Globus pallidus (tissue), 1 donor: Measurements from ENCODE around the gene PTCH2.
A peak's percentile ranks its signal among the peaks of the same experiment; 100 is the strongest.

ENCODE experiments used
- DNase-seq: peaks from one replicate; pipeline ENCODE4 v3.0.0-alpha.2; 2015; ENCODE audit warnings: low spot score

PTCH2 gene, protein sequence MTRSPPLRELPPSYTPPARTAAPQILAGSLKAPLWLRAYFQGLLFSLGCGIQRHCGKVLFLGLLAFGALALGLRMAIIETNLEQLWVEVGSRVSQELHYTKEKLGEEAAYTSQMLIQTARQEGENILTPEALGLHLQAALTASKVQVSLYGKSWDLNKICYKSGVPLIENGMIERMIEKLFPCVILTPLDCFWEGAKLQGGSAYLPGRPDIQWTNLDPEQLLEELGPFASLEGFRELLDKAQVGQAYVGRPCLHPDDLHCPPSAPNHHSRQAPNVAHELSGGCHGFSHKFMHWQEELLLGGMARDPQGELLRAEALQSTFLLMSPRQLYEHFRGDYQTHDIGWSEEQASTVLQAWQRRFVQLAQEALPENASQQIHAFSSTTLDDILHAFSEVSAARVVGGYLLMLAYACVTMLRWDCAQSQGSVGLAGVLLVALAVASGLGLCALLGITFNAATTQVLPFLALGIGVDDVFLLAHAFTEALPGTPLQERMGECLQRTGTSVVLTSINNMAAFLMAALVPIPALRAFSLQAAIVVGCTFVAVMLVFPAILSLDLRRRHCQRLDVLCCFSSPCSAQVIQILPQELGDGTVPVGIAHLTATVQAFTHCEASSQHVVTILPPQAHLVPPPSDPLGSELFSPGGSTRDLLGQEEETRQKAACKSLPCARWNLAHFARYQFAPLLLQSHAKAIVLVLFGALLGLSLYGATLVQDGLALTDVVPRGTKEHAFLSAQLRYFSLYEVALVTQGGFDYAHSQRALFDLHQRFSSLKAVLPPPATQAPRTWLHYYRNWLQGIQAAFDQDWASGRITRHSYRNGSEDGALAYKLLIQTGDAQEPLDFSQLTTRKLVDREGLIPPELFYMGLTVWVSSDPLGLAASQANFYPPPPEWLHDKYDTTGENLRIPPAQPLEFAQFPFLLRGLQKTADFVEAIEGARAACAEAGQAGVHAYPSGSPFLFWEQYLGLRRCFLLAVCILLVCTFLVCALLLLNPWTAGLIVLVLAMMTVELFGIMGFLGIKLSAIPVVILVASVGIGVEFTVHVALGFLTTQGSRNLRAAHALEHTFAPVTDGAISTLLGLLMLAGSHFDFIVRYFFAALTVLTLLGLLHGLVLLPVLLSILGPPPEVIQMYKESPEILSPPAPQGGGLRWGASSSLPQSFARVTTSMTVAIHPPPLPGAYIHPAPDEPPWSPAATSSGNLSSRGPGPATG

DNA sequence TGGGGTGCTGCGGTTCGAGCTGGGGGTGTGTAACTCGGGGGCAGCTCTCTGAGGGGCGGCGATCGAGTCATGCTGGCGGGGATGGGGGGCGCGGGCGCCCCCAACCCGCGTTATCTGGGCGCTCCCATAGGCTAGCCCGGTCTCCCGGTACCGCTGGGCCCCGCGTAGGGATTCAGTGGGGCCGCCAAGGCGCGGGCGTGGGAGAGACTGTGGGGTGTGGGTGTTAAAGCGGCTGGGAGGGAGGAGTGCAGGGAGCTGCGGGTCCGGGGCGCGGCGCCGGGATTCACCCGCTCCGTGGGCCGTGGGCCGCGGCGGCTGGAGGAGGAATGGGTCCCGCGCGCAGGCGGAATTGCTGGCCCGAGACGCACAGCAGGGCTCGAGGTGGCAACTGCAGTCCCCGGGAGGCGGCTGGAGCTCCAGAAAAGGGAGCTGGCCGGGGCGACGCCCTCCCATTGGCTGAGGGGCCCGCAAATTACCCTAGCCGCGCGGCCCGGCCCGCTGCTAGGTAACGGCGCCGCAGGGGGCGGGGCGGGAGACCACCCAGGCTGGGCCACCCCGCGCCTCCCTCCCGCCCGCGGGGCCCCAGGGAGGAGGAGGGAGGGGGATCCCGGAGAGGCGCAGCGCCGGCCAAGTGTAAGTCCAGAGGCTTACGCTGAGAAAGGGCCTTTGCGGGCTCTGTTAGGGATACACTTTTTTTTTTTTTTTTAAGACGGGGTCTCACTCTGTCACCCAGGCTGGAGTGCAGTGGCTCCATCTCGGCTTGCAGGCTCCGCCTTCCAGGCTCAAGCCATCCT, at the start of gene PTCH2:
TSS of gene PTCH2 (minus strand) at position 392 of the 794 bp plus-strand sequence. CDS start at position 71, 321 bp downstream.
- DNase-seq: peak; percentile 59

GRCh38 chr1:44890007-44890406, 47.0 kb upstream of the PTCH2 start:
- no peak for DNase-seq

DNA sequence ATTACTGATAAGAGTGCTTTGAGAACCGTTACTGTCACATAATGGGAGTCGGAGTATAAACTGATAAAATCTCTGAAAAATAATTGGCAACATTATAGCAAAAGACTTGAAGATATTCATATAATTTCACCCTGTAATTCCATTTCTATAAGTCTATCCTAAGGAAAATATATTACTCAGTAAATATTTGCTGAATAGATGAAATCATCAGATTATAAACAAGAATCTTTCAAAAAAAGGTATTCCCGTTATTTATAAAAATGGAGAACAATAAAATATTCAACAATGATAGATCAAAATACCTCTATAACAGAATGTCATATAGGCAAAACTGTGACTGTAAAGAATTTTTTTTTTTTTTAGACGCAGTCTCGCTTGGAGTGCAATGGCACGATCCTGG, 42.4 kb upstream of the PTCH2 start:
- no peak for DNase-seq

DNA sequence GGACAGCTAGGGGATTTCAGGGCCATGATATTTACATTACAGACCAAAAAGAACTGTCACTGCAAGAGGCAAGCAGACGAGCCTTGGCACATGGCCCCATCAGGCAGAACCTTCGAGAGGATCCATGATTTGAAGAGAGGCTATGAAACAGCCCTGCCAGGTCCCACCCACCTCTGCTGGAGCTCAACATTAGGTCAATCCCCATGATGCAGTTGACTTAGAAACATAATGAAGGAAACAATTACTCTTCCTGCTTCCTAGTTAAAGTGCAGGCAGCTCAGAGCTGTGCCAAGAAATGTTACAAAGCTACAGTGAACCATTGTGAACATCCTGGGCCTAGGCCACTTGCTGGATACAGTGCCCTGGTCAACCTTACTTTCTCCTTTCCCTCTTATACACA, 41.7 kb upstream of the PTCH2 start:
- peak; percentile 49 for DNase-seq

DNA sequence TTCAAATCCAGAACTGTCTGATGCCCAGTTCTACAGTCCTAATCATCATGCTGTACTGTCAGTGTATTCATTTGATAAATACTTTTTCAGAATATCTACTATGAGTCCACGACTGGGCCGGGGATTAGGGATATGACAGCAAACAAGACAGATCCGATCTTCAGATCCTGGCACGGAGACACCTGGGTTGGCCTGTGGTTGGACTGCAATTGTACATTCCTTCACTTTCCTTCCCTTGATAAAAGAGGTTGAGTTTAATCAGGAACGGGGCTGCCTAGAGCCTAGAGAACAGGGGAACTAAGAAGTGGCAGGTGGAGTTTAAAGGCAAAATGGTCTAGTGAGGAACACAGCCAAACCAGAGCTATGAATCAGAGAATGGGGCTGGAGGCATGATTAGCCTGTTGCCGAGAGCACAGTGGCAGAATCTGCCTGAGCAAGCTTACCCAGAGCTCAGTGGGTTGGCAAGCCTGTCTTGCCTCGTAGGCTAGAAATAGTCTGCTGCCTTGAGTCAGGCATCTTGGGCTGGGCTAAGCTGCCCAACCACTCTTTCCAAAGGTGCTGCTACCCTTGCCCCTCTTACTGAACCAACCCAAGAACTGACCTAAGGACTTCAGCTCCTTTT, 38.1 kb upstream of the PTCH2 start:
- DNase-seq: peak; percentile 8

DNA sequence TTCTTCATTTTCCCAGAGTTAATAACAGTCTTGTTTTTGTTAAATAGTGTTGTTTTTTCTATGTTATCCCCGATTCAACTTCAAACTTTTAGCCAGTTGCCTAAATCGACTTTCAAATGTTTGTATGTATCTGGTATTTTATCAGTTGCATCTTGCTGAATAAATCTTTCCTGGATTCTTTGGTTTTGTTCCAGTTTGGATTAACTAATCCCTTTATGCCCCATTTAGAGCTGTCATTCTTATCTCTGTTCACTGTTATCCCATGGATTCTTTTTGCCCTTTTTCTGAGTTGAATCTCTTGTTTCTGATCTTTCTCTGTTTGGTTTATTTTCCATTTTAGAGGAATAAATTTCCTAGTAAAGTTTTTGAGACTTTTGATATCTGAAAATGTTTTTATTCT, 31.1 kb upstream of the PTCH2 start:
- DNase-seq: no peak

DNA sequence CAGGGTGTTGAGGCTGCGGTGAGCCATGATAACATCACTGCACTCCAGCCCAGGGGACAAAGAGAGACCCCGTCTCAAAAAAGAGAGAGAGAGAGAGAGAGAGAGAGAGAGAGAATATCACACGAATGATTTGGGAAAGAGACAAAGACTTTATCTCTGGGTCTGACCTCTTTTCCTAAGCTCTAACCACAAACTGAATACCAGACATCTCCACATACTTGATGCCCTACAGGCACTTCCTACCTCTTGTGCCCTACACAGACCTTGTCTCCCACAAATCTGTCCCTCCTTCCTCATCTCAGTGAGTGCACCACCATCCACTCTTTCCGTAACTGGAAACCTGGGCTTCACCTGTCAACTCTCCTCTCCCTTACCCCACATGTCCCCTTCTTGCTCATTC, 27.0 kb upstream of the PTCH2 start:
- DNase-seq: no peak

- DNase-seq: no peak
Measured at GRCh38 chr1:44867801-44868200, 24.7 kb upstream of the PTCH2 start.

DNA sequence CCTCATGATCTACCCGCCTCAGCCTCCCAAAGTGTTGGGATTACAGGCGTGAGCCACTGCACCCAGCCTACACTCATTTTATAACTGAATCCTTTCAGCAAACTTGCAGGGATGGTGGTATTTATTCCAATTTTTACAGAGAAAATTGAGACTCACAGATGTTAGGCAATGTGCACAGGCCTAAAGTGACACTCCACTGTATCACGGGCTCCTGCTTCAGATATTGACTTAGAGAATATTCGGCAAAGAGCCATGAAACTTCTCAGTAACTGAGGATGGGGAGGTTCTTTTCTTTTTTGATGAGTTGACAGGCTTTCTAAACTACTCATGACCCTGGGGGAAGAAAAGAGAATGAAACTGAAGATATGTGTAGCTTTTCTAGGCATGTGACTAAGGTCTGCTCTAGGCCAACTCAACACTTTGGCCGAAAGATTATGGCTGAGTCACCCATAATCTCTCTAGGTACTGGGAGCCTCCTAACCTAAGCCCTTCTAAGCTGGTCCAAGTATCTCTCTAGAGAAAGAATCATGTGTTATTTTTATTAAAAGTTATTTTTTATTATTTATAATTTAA, 19.9 kb upstream of the PTCH2 start:
- no peak for DNase-seq

GRCh38 chr1:44860891-44861425, 17.9 kb upstream of the PTCH2 start:
- DNase-seq: no peak

DNA sequence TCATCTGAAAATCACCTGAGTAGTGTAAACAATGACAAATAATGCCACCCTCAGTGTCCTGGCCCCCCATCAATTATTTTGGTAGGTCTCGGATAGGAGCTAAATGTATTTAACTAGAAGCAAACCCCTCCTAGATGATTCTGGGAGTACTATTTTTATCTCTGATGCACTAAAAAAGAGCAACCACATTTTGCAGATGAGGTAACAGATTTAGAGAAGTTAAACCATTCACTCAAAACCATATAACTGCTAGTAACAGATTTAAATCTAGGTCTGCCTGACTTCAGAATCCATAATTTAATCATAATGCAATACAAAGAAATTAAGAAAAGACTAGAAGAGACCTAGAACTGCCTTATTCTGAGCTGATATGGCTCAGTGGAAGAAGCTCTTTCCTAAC, 17.3 kb upstream of the PTCH2 start:
- no peak for DNase-seq

DNA sequence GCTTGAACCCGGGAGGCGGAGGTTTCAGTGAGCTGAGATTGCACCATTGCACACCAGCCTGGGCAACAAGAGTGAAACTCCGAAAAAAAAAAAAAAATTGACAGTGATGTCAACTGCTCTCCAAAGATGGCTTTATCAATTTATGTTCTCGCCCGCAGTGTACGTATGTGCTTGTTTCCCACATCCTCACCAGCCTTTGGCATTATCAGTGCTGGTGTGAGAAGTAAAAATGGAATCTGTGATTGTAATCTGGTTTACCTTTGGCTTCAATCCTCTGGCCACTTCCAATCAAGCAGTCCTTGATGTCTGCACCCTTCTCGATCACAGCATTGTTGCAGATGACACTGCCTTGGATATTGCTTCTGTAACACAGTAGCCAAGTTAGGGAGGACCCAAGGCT, 14.4 kb upstream of the PTCH2 start:
- DNase-seq: no peak

- DNase-seq: no peak
Measured at GRCh38 chr1:44855742-44856141, 12.7 kb upstream of the PTCH2 start.

DNA sequence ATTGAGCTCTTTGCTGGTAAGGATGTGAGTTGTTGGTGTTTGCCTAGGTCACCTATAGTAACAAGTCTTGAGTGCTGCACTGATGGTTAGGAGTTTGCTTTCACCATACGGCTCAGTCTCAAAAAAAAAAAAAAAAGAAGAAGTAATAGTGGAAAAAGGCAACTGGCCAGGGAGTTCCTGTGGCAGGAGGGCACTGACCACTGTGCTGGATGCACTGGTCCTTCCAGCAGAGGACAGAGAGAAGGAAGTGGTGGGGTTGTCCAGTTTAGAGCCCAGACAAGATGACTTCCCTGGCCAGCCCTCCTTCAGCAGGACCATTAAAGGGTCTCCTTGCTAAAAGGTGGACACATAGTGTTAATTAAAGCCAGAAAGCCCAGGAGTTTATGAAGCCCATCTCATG, 11.9 kb upstream of the PTCH2 start:
- DNase-seq: no peak

GRCh38 chr1:44853201-44853600, 10.1 kb upstream of the PTCH2 start:
- no peak for DNase-seq

- no peak for DNase-seq
Measured at GRCh38 chr1:44851308-44851707, 8.3 kb upstream of the PTCH2 start.

DNA sequence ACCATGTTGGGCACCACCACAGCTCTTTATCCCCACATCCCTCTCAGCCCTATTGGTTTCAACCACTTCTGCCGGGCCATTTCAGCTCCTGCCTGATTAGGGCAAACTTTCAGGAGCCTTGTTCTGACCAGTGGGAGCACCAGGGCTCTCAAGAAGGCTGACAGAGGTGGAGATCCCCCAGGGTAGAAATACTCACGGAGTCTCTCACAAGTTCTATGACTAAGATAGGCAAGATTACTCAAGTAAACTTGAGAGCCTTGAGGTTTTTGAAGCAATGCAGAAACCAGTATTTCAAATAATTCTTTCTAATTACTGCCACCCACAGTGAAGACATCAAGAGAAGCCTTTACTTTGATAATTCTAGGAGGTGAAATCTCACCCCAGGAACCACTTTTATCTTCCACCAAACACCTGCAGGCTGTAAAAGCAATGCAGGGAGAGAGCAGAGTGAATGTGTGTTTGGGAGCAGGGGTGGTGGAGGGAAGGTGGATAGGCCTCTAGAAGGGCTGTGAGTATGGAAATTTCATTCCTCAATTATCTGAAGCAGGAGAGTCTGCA, 6.6 kb upstream of the PTCH2 start:
- DNase-seq: no peak

DNA sequence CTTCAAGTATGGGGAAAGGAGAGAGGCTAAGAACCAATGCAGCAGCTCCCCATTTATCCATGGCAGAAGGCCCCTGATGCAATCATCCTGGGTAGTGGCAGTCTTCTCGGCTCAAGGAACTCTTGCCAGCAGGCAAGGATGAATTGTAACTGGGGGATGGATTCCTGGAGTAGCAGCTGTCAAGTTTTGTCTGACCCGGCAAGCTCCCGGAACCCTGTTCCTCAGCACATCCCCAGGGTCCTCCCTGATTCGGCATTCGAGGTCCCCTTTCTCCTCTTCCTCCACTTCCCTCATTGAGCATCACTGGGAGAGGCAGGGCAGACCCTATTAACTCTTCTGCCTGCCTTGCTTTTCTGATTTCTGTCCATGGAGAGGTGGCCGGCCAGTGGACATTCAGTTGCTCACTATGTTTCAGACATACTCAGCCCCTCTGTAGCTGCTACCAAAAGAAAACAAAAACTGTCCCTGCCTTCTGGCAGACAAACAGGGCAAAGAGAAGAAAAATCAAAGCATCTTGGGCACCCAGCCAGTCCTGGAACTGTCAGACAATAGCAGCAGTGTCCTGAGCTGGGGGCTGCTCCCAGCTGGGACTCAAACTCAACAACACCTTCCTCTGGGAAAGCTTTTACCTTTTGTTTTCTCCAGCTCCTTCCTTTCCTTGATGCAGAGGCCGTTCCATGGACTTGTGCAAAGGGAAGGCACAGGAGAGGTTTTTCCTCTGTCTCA, 5.6 kb upstream of the PTCH2 start:
- peak; percentile 70 for DNase-seq

DNA sequence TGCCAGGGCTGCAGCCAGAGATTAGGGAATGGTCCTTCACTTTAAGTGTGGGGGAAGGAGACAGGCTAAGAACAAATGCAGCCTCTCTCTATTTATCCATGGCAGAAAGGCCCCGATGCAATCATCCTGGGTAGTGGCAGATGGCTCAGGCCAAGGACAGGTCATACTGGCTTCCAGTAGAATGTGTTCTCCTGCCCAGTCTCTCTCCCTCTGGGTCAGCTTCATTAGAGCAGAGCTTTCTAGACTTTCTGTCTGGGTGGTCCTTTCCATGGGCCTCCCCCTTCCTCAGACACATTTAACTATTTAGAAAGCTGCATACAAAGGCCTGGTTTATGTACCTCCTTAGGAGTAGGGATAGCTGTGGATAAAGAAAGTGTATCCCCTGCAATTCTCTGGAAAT, 4.8 kb upstream of the PTCH2 start:
- no peak for DNase-seq

DNA sequence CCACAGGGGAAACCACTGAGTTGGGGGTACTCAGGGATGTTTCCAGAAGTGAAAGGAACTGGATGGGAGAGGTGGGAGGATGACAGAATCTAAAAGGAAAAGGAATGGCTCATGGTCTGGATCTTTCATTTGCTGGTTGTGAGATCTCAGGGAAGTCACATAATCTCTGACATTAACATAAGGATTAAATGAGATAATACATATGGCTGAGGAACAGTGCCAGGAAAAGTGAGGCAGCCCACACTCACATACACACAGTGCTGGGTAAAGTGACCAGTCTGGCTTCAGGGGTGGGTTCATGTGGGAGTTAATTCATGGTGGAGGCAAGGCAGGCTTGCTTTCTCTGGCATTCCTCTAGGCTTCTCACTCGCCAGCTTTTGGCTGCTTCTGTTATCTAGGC, 3.9 kb upstream of the PTCH2 start:
- DNase-seq: no peak
